Right ventricle myocardium inferior (tissue), 1 donor: ENCODE results near the gene SPRN. TPM values are rescaled to one million over a fixed set of nuclear protein-coding genes. Genes with fewer than 3 reads are reported as not detected.
A peak's percentile ranks its signal among the peaks of the same experiment; 100 is the strongest.
"Not testable (repeated sequence)": the region's sequence is repeated elsewhere in the genome, so short reads cannot be mapped to it uniquely, and the experiment has no call there.

ENCODE experiments used
- ATAC-seq: fragments of 200-7000 bp; cut with Tn5 transposase; one replicate; pipeline ENCODE4 v1.9.1; 2020; ENCODE audit warnings: mild to moderate bottlenecking, moderate library complexity
- DNase-seq: peaks from one replicate; pipeline ENCODE4 v3.0.0; 2021; ENCODE audit errors: missing footprints
- intact Hi-C: fragments of 100-400 bp; cut with DNase I; formaldehyde crosslinking; loops from one replicate; pipeline ENCODE4 v1.11.0; 2022
- microRNA-seq: library from miRNA; unstranded; fragments of <30 nt; microRNA quantifications from one replicate; pipeline ENCODE4 v1.2.0, GENCODE V29; 2020
- total RNA-seq: library from RNA; stranded (reverse); fragmentation: NEBNext Ultra II Directional; extraction: Animal tissue kit (Norgen Biotek cat#: 25700); gene quantifications from one replicate; pipeline ENCODE4 v1.2.1, GENCODE V29; 2021
- donor health status: DM: no; HTN: yes; CAD: no; lungs with severe emphysema.

SPRN gene
- total RNA-seq, 1 donor from 2014 or later = not detected

DNA sequence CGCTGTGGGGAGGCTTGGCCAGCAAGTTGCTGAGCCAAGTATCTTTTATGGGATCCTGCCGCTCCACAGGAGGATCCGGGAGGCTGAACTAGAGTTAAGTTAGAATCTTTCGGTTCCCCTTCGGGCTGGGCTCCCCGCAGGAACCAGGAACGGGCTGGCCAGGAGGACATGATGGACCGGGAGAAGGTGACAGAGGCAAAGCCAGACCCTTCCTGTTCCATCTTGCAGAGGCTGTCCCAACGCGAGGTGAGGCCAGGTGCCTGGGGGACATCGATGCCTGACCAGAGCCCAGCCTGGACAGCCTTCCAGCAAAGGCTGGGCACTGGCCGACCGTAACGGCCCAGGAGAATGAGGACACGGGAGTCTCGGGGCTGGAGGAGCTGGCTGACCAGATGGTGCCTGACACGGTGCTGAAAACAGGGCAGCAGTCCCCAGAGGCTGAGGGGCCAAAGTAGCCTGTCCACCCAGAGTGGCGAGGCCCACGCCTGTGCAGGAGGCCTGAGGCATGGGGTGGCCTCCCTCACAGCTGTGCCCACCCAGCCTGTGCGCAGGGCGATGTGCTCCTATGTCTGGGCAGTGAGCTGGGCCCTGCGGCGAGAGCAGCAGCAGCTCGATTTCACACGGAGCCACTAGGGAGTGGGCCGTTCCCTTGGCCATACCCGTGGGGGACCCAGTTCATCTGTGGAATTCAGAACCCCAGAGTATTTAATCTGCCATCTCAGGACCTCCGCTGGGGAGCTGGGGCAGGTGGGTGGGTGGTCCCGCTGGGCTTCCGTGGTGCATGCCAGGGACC lies 47.2 kb downstream of the SPRN start:
- intact Hi-C loops = no loop called here
- ATAC-seq (no peak), DNase-seq (peak; percentile 68)

DNA sequence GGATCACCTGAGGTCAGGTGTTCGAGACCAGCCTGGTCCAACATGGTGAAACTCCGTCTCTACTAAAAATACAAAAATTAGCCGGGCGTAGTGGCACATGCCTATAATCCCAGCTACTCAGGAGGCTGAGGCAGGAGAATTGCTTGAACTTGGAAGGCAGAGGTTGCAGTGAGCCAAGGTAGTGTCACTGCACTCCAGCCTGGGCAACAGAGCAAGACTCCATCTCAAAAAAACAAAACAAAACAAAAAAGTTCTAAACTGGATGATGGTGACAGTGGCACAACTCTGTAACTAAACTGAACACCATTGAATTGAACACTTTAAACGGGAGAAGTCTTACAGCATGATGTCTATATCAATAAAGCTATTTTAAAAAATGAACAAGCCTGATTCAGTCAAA lies 48.2 kb downstream of the SPRN start:
- DNase-seq, intact Hi-C loops, ATAC-seq: not testable (repeated sequence)

DNA sequence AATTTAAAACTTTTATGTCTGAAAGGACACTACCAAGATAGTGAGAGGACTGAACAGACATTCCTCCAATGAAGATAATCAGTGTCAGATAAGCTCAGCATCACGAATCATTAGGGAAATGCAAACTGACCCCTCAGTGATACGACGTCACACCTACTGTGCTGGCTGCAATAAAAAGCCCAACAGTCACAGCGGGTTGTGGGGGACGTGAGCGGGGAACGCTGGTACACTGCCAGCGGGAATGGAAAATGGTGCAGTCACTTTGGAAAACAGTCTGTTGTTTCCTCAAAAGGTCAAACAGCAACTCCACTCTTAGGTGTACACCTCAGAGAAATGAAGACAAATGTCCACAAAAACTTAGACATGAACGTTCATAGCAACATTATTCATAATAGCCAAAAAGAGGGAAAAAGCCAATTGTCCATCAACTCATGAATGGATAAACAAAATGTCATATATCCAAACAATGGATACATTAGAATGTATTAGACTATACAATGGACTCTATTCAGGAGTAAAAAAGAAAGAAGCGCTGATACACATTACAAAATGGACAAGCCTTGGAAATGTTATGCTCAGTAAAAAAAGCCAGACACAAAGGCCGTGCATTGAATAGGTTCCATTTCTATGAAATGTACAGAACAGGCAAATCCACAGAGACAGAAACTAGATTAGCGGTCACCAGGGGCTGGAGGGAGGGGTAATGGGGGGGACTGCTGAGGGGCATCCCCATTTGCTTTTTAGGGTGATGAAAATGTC lies 48.9 kb downstream of the SPRN start:
- ATAC-seq (no peak), DNase-seq (no peak)
- intact Hi-C loops = no loop called here

DNA sequence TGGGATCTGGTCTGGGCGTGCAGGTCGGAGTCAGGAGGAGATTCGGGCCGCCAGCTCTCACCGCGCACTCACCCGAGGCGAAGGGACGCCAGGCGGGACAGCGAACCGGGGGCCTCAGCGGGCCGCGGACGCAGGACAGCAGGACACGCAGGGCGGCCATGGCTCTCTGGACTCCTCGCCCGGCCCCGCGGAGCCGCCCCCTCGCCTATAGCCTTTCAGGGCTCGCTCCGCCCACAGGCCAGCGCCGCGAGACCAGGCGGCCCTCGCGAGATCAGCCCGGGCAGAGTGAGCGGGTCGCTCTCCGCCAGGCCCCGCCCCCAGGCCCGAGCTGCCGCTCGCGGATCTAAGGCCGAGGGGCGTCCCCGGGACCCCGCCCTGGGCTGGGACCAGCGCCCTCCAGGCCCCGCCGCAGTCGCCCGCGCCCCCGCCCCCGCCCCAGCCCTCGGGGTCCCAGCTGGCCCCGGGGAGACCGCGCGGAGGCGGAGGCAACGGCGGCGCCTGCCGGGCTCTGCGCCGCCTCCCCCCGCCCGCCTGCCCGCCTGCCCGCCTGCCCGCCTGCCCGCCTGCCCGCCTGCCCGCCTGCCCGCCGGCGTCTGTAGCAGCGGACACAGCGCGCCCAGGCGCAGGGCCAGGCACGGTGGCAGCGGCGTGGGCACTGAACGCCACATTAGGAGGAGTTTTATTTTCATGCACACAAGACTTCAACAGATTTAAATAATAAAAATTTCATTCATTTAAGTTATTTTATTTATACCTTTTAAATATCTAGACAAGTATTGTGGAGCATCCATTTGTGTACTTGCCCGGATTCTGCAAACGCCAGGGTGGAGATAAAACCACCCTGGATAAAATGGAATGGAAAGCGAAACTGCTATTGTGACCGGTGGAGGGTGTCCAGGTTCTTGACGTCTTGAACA lies 51.0 kb downstream of the SPRN start, which contains the start of gene ECHS1:
Gene ECHS1, minus strand, starts transcription at position 181 of the 917 bp plus-strand sequence. Its CDS starts 21 bp downstream, at position 160.
- intact Hi-C loops = no loop called here
- peak; percentile 99 for DNase-seq
- peak; percentile 99 for ATAC-seq

DNA sequence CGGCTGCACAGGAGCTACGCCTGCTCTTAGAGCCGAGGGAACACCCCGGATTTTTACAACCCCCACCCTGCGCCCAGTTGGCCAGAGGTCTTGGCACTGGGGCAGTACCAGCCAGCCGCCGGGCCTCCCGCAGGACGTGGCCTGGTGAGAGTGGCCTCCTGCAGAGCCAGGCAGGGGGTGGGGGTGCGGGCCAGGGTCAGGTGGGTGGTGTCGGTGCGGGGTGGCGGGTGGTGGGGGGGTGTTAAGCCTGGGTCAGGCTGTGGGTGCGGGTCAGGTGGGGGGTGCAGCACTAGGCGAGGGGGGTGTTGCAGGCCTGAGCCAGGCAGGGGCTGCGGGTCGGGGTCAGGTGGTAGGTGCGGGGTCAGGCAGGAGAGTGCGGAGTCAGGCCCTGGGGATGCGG lies 51.9 kb downstream of the SPRN start:
- DNase-seq (peak; percentile 65), ATAC-seq (no peak)
- intact Hi-C loops = no loop called here

Small RNA genes within 50 kb of the gene (microRNA-seq; reads per million reads assigned to microRNA genes)
- not detected for gene MIR3944

Other genes with a start within 250 kb of the SPRN start
- not detected for gene UTF1, start 194.4 kb downstream of the SPRN start, total RNA-seq
- gene VENTX, start 186.8 kb downstream of the SPRN start, total RNA-seq = 0.54 TPM
- 2.0 TPM for gene ADAM8, start 147.8 kb downstream of the SPRN start, total RNA-seq
- 44.7 TPM for gene TUBGCP2, start 115.8 kb downstream of the SPRN start, total RNA-seq
- gene ZNF511, start 115.7 kb downstream of the SPRN start, total RNA-seq = 39.4 TPM
- not detected for gene CALY, start 87.7 kb downstream of the SPRN start, total RNA-seq
- gene PRAP1, start 77.3 kb downstream of the SPRN start, total RNA-seq = not detected
- gene FUOM, start 66.6 kb downstream of the SPRN start, total RNA-seq = 7.9 TPM
- gene ECHS1, start 51.3 kb downstream of the SPRN start, total RNA-seq = 224 TPM
- gene PAOX, start 45.4 kb downstream of the SPRN start, total RNA-seq = 3.5 TPM
- gene MTG1, start 30.5 kb downstream of the SPRN start, total RNA-seq = 17.8 TPM
- 0.30 TPM for gene SCART1, start 29.3 kb upstream of the SPRN start, total RNA-seq
- gene CYP2E1, start 102.7 kb upstream of the SPRN start, total RNA-seq = 0.89 TPM
- 0.35 TPM for gene SYCE1, start 141.0 kb upstream of the SPRN start, total RNA-seq
- gene FRG2B, start 202.2 kb upstream of the SPRN start, total RNA-seq = not detected